IPS-11a (cell line): ENCODE measurements around the gene APAF1.
A peak's percentile ranks its signal among the peaks of the same experiment; 100 is the strongest.
"Not testable (repeated sequence)": the region's sequence is repeated elsewhere in the genome, so short reads cannot be mapped to it uniquely, and the experiment has no call there.

ENCODE experiments used
- H3K4me3 ChIP-seq: one replicate; pipeline ENCODE4 v1.5.1; 2013; ENCODE audit warnings: low read depth, low read length, control low read depth

The APAF1 gene, protein sequence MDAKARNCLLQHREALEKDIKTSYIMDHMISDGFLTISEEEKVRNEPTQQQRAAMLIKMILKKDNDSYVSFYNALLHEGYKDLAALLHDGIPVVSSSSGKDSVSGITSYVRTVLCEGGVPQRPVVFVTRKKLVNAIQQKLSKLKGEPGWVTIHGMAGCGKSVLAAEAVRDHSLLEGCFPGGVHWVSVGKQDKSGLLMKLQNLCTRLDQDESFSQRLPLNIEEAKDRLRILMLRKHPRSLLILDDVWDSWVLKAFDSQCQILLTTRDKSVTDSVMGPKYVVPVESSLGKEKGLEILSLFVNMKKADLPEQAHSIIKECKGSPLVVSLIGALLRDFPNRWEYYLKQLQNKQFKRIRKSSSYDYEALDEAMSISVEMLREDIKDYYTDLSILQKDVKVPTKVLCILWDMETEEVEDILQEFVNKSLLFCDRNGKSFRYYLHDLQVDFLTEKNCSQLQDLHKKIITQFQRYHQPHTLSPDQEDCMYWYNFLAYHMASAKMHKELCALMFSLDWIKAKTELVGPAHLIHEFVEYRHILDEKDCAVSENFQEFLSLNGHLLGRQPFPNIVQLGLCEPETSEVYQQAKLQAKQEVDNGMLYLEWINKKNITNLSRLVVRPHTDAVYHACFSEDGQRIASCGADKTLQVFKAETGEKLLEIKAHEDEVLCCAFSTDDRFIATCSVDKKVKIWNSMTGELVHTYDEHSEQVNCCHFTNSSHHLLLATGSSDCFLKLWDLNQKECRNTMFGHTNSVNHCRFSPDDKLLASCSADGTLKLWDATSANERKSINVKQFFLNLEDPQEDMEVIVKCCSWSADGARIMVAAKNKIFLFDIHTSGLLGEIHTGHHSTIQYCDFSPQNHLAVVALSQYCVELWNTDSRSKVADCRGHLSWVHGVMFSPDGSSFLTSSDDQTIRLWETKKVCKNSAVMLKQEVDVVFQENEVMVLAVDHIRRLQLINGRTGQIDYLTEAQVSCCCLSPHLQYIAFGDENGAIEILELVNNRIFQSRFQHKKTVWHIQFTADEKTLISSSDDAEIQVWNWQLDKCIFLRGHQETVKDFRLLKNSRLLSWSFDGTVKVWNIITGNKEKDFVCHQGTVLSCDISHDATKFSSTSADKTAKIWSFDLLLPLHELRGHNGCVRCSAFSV (N-terminal part only)

GRCh38 chr12:98644712-98645571, at the start of gene APAF1, which contains the start of gene IKBIP:
TSS of gene APAF1 (plus strand) at chr12:98645290. CDS start at chr12:98648360, 3,070 bp downstream.
TSS of gene IKBIP (minus strand) at chr12:98644788. CDS start at chr12:98644701, 87 bp downstream.
- H3K4me3 ChIP-seq: peak within 1 kb of the TSS; percentile 88

DNA sequence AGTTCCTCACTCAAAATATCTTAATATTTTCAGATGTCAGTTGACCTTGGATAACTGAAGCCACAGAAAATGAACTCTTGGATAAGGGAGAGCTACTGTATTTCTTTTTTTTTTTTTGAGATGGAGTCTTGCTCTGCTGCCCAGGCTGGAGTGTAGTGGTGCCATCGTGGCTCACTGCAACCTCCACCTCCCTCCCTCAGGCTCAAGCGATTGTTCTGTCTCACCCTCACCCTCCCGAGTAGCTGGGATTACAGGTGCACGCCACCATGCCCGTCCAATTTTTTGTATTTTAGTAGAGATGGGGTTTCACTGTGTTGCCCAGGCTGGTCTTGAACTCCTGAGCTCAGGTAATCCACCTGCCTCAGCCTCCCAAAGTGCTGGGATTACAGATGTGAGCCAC, 47.8 kb upstream of the APAF1 start:
- H3K4me3 ChIP-seq: not testable (repeated sequence)

- no peak overlapping the region for H3K4me3 ChIP-seq
Observed at GRCh38 chr12:98601924-98602323, 43.2 kb upstream of the APAF1 start.

DNA sequence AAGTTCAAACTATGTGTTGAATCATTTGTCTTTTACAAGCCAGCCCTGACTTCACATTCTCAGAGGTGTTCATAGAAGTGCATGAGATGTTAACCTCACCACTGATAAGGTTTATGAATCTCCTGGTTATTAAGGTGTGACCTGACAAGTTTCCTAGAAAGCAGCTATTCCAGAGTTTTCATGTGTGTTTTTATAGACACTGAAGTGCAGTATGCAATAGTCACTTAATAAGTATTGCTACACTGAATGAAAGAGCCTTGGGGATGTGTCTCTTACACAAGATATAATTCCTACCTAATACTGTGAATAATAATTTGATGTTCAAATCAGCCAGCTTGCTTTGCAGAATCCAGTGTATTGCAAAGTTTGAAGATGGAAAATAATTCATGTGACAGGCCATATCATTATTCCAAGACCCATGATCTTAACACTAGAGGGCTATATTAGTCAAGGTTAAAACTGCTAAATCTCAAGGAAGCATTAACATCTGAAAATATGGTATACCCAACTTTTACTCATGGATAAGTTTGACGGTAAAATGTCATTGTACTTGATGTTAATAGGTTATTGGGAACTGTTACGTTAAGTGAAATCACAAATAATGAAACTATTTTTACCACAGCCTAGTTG, 38.6 kb upstream of the APAF1 start:
- H3K4me3 ChIP-seq: no peak overlapping the region

GRCh38 chr12:98610596-98610995, 34.5 kb upstream of the APAF1 start:
- no peak overlapping the region for H3K4me3 ChIP-seq

GRCh38 chr12:98612696-98613334, 32.3 kb upstream of the APAF1 start:
- H3K4me3 ChIP-seq: no peak overlapping the region

DNA sequence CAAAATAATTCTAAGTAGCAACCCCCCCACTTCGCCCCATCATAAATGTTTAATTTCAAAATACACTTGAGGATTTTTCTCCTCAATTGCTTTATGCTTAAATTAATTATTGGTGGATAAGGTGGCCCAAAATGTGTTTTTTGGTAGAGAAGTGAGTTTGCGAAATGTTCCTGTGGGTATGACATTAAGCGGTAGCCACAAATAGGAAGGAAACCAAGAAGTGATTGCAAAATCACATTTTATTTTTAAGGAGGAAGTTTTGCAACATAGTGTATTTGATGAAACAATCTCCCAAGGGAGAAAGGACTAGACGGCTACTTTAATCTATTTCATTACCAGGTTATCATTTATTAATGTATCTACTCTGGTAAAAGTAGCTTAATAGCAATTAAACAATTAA, 26.1 kb upstream of the APAF1 start:
- H3K4me3 ChIP-seq: no peak overlapping the region

- H3K4me3 ChIP-seq: no peak overlapping the region
Observed at GRCh38 chr12:98635657-98636323, 9.3 kb upstream of the APAF1 start.

DNA sequence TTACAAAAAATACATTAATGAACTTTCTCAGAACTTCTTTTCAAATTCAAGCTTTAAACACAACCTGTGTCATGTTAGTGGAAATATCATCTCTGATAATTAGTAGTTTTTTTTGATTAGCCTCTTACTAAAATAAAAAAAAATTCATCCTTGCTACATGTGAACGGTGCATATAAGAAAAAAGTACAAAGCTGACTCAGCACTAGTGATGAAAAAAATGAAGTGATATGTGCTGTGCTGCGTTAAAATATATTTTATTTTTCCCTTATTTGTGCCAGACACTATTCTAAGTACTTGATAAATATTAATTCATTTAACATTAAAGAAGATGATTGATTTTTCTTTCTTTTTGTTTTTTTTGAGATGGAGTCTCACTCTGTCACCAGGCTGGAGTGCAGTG, 8.0 kb upstream of the APAF1 start:
- no peak overlapping the region for H3K4me3 ChIP-seq

DNA sequence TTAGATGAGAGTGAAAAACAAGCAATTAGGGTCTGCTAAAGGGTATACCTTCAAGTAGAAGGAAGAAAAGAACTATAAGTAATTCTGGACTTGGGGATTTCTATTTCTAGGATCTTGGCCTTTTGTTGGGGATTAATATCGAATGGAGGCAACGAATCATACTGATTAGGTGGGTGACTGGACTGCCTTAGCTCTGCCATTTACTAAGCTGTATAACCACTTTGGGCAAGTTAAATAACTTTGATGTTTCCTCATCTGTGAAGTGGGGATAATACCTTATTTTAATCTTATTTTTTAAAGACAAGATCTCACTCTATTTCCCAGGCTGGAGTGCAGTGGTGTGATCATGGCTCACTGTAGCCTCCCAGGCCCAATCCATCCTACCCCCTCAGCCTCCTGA, 7.1 kb upstream of the APAF1 start:
- H3K4me3 ChIP-seq: no peak overlapping the region

GRCh38 chr12:98639491-98639890, 5.6 kb upstream of the APAF1 start:
- H3K4me3 ChIP-seq: no peak overlapping the region

DNA sequence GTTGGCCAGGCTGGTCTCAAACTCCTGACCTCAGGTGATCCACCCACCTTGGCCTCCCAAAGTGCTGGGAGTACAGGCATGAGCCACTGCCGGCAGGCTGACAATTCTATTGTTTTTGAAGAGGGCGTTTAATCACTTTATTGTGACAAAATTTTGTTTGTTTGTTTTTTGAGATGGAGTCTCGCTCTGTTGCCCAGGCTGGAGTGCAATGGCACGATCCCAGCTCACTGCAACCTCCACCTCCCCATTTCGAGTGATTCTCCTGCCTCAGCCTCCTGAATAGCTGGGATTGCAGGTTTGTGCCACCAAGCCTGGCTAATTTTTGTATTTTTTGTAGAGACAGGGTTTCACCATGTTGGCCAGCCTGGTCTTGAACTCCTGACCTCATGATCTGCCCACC, 2.3 kb upstream of the APAF1 start:
- H3K4me3 ChIP-seq: not testable (repeated sequence)

GRCh38 chr12:98644433-98644711, 718 bp upstream of the APAF1 start:
- peak overlapping the region; percentile 88 for H3K4me3 ChIP-seq

GRCh38 chr12:98645572-98646067, 530 bp downstream of the APAF1 start:
- H3K4me3 ChIP-seq: peak overlapping the region; percentile 88

- H3K4me3 ChIP-seq: peak overlapping the region; percentile 88
Observed at GRCh38 chr12:98646294-98647090, 1.4 kb downstream of the APAF1 start.

GRCh38 chr12:98651328-98651727, 6.2 kb downstream of the APAF1 start:
- H3K4me3 ChIP-seq: no peak overlapping the region

DNA sequence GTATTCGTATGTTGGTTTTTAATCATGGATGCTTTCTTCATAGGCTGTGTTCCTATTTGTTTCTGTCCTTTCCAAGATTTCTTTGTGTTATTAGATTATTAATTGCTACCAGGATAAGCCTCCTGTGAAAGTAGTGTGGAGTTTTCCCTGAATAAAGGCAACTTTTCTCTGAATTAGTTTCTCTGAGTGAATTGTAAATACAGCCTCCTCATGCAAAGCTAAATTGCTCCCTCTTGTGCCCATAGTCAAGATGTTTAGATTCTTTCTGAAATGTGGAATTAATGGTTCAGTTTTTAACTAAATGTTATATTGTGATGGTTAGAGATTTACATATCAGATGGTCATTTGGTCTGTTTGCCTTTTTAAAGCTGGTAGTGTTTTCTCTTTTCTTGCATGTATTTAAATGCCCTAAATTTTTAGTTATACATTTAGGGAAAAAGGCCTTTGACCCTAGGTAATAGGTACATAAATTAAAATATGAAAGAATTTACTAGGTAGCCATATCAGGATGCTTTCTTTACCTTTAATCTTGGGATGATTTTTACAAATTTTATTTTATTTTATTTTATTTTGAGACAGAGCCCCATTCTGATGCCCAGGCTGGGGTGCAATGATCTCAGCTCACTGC, 8.9 kb downstream of the APAF1 start:
- no peak overlapping the region for H3K4me3 ChIP-seq
